HepG2 (cell line): ENCODE results near the gene MADCAM1. TPM values are rescaled to one million over a fixed set of nuclear protein-coding genes. Genes with fewer than 3 reads are reported as not detected.
A peak's percentile ranks its signal among the peaks of the same experiment; 100 is the strongest.

Source experiments
- ASH2L ChIP-seq: fragments of 300-600, 200-600 bp; sonication (generic); IDR thresholded peaks from 2 replicates; pipeline ENCODE4 v1.7.0; 2017; ENCODE audit warnings: low read depth, mild to moderate bottlenecking, moderate library complexity, mixed read lengths, low read length; ENCODE audit not compliant: insufficient read length
- CBFB ChIP-seq: sonication (generic); formaldehyde crosslinking; IDR thresholded peaks from 2 replicates; pipeline ENCODE4 v1.4.0; 2020; ENCODE audit warnings: missing genetic modification reagents
- EHMT2 ChIP-seq: fragments of 200-600 bp; sonication (generic); IDR thresholded peaks from 2 replicates; pipeline ENCODE4 v1.7.0; 2017; ENCODE audit warnings: antibody characterized with exemption, low read depth, low read length, borderline replicate concordance
- FIP1L1 ChIP-seq: fragments of 200-400 bp; formaldehyde crosslinking; IDR thresholded peaks from 2 replicates; pipeline ENCODE4 v1.6.1; 2018; ENCODE audit warnings: low read depth, mild to moderate bottlenecking, low read length, moderate library complexity, borderline replicate concordance; ENCODE audit not compliant: insufficient read depth
- MEIS2 ChIP-seq: sonication (generic); formaldehyde crosslinking; IDR thresholded peaks from 2 replicates; pipeline ENCODE4 v1.9.0; 2021; ENCODE audit warnings: mild to moderate bottlenecking, missing genetic modification reagents
- NAIF1 ChIP-seq: sonication (generic); formaldehyde crosslinking; IDR thresholded peaks from 2 replicates; pipeline ENCODE4 v1.5.0; 2020; ENCODE audit warnings: mild to moderate bottlenecking, missing genetic modification reagents, borderline replicate concordance
- NKX3-1 ChIP-seq: sonication (generic); formaldehyde crosslinking; IDR thresholded peaks from 2 replicates; pipeline ENCODE4 v1.5.0; 2020; ENCODE audit warnings: missing genetic modification reagents
- PHF20 ChIP-seq: sonication (generic); formaldehyde crosslinking; IDR thresholded peaks from 2 replicates; pipeline ENCODE4 v1.5.0; 2020; ENCODE audit warnings: mild to moderate bottlenecking, missing genetic modification reagents
- PITX1 ChIP-seq: sonication (generic); formaldehyde crosslinking; IDR thresholded peaks from 2 replicates; pipeline ENCODE4 v1.5.1; 2020; ENCODE audit warnings: mild to moderate bottlenecking, missing genetic modification reagents
- POGZ ChIP-seq: sonication (generic); formaldehyde crosslinking; IDR thresholded peaks from 2 replicates; pipeline ENCODE4 v1.4.0; 2020; ENCODE audit warnings: mild to moderate bottlenecking, missing genetic modification reagents
- RBAK ChIP-seq: sonication (generic); formaldehyde crosslinking; IDR thresholded peaks from 2 replicates; pipeline ENCODE4 v1.5.1; 2020; ENCODE audit warnings: mild to moderate bottlenecking, missing genetic modification reagents
- SETDB1 ChIP-seq: sonication (generic); formaldehyde crosslinking; IDR thresholded peaks from 2 replicates; pipeline ENCODE4 v1.5.1; 2020; ENCODE audit warnings: missing genetic modification reagents, mild to moderate bottlenecking, borderline replicate concordance
- SMAD1 ChIP-seq: sonication (generic); formaldehyde crosslinking; IDR thresholded peaks from 2 replicates; pipeline ENCODE4 v1.4.0; 2020; ENCODE audit warnings: missing genetic modification reagents, low read depth, mild to moderate bottlenecking, borderline replicate concordance
- SNAI1 ChIP-seq: sonication (generic); formaldehyde crosslinking; IDR thresholded peaks from 2 replicates; pipeline ENCODE4 v1.5.0; 2020; ENCODE audit warnings: mild to moderate bottlenecking, missing genetic modification reagents, borderline replicate concordance
- ZIK1 ChIP-seq: sonication (generic); formaldehyde crosslinking; IDR thresholded peaks from 2 replicates; pipeline ENCODE4 v1.5.0; 2020; ENCODE audit warnings: mild to moderate bottlenecking, low read depth, missing genetic modification reagents, borderline replicate concordance
- ZNF3 ChIP-seq: IDR thresholded peaks from 2 replicates; pipeline ENCODE4 v1.7.0; 2017; ENCODE audit warnings: inconsistent platforms
- ZNF543 ChIP-seq: sonication (generic); formaldehyde crosslinking; IDR thresholded peaks from 2 replicates; pipeline ENCODE4 v1.4.0; 2020; ENCODE audit warnings: mild to moderate bottlenecking, missing genetic modification reagents
- ZNF562 ChIP-seq: sonication (generic); formaldehyde crosslinking; IDR thresholded peaks from 2 replicates; pipeline ENCODE4 v1.8.0; 2022; ENCODE audit warnings: missing genetic modification reagents, borderline replicate concordance
- ZNF644 ChIP-seq: IDR thresholded peaks from 2 replicates; pipeline ENCODE4 v1.6.1; 2016; ENCODE audit warnings: low read depth
- ZNF878 ChIP-seq: sonication (generic); formaldehyde crosslinking; IDR thresholded peaks from 2 replicates; pipeline ENCODE4 v1.8.1; 2023; ENCODE audit warnings: mild to moderate bottlenecking, missing genetic modification reagents, moderate library complexity
- polyA plus RNA-seq, 8 experiments: library from polyadenylated mRNA; depleted of rRNA in 3 of 8; stranded (reverse) in 7 of 8; unstranded in 1 of 8; fragments of >200 nt; fragmentation: Illumina TruSeq in 4 of 8; extraction: Trizol in 4 of 8; gene quantifications; 2 replicates each; pipeline versions ENCODE4 v1.2.1 to v1.2.3, GENCODE V29; 2011 to 2016; ENCODE audit warnings: low read depth in 4 of 8, missing spikeins in 1 of 8, mixed read lengths in 1 of 8; ENCODE audit not compliant: insufficient read depth in 1 of 8
- total RNA-seq, 5 experiments: library from RNA; depleted of rRNA; stranded (reverse); fragments of >200 nt; fragmentation: Illumina TruSeq; extraction: Trizol; gene quantifications; 2 replicates each; pipeline ENCODE4 v1.2.3, GENCODE V29; 2016; ENCODE audit warnings: low read depth in 1 of 5
- TF ChIP-seq, protein P1 (sequence below): sonication (generic); formaldehyde crosslinking; IDR thresholded peaks from 2 replicates; pipeline ENCODE4 v1.4.0; 2020; ENCODE audit warnings: missing genetic modification reagents
- TF ChIP-seq, protein P2 (sequence below): sonication (generic); formaldehyde crosslinking; IDR thresholded peaks from 2 replicates; pipeline ENCODE4 v1.4.0; 2020; ENCODE audit warnings: missing genetic modification reagents, borderline replicate concordance
- TF ChIP-seq, protein P3 (sequence below): sonication (generic); formaldehyde crosslinking; IDR thresholded peaks from 2 replicates; pipeline ENCODE4 v1.5.0; 2020; ENCODE audit warnings: missing genetic modification reagents

Gene MADCAM1
- total and polyA plus RNA-seq, 2 of the 13 experiments (the other 11 are each of a cell fraction or from before 2014, with no cell fraction given): 0.29 to 0.33 TPM

DNA sequence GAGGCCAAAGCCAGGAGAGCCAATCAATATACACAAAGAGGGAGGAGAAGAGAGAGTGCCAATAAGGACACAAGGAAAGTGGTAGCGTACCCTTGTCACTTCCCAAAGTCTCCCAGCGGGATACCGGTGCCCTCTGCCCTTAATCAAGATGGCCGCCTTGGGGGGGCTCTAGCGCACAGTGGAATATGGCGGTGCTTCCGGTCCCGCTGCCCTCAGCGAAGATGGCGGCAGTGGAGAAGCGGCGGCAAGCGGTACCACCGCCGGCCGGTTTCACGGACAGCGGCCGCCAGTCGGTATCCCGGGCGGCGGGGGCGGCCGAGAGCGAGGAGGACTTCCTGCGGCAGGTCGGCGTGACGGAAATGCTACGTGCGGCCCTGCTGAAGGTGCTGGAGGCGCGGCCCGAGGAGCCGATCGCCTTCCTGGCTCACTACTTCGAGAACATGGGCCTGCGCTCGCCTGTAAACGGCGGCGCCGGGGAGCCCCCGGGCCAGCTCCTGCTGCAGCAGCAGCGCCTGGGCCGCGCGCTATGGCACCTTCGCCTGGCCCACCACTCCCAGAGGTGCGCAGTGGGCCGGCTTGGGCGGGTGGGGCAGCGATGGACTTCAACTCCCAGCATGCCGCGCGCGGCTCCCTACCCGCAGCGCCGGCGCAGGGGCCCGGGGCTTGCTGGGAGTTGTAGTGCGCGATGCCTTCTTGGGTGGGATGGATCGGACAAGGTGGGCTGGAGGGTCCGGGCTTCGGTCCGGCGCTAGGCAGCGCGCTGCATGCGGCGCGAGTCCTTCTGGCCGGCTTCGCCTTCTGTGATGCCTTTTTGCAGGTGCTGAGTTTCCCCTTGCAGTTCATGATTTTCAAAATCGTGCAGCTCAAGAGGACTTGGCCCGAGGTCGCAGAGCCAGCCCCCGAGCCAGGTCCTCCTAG lies 11.3 kb downstream of the MADCAM1 start, which contains the start of gene TPGS1 (continued):
- TF ChIP-seq SNAI1 (CRISPR knock-in tag) (peak; percentile 79; the same call in 1 of the 2 replicates), ZNF562 (CRISPR knock-in tag) (no peak), ZNF878 (CRISPR knock-in tag) (no peak), SMAD1 (CRISPR knock-in tag) (peak; percentile 63; the same call in 1 of the 2 replicates), CBFB (no peak), MEIS2 (no peak; the same call in 1 of the 2 replicates), PITX1 (0 out of 2 replicates have a peak, but pooled peaks have one; percentile 33), ZNF644 (CRISPR knock-in tag) (no peak), ZNF543 (CRISPR knock-in tag) (no peak), NAIF1 (no peak), FIP1L1 (no peak), SETDB1 (no peak), ASH2L (peak; percentile 91), ZIK1 (CRISPR knock-in tag) (no peak), RBAK (CRISPR knock-in tag) (no peak), NKX3-1 (CRISPR knock-in tag) (no peak), PHF20 (CRISPR knock-in tag) (peak; percentile 51), POGZ (no peak), ZNF3 (CRISPR knock-in tag) (no peak), EHMT2 (no peak; the same call in 1 of the 2 replicates)
- TF ChIP-seq, protein P1, sequence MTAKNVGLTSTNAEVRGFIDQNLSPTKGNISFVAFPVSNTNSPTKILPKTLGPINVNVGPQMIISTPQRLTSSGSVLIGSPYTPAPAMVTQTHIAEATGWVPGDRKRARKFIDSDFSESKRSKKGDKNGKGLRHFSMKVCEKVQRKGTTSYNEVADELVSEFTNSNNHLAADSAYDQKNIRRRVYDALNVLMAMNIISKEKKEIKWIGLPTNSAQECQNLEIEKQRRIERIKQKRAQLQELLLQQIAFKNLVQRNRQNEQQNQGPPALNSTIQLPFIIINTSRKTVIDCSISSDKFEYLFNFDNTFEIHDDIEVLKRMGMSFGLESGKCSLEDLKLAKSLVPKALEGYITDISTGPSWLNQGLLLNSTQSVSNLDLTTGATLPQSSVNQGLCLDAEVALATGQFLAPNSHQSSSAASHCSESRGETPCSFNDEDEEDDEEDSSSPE (CRISPR knock-in tag): no peak
- TF ChIP-seq, protein P2, sequence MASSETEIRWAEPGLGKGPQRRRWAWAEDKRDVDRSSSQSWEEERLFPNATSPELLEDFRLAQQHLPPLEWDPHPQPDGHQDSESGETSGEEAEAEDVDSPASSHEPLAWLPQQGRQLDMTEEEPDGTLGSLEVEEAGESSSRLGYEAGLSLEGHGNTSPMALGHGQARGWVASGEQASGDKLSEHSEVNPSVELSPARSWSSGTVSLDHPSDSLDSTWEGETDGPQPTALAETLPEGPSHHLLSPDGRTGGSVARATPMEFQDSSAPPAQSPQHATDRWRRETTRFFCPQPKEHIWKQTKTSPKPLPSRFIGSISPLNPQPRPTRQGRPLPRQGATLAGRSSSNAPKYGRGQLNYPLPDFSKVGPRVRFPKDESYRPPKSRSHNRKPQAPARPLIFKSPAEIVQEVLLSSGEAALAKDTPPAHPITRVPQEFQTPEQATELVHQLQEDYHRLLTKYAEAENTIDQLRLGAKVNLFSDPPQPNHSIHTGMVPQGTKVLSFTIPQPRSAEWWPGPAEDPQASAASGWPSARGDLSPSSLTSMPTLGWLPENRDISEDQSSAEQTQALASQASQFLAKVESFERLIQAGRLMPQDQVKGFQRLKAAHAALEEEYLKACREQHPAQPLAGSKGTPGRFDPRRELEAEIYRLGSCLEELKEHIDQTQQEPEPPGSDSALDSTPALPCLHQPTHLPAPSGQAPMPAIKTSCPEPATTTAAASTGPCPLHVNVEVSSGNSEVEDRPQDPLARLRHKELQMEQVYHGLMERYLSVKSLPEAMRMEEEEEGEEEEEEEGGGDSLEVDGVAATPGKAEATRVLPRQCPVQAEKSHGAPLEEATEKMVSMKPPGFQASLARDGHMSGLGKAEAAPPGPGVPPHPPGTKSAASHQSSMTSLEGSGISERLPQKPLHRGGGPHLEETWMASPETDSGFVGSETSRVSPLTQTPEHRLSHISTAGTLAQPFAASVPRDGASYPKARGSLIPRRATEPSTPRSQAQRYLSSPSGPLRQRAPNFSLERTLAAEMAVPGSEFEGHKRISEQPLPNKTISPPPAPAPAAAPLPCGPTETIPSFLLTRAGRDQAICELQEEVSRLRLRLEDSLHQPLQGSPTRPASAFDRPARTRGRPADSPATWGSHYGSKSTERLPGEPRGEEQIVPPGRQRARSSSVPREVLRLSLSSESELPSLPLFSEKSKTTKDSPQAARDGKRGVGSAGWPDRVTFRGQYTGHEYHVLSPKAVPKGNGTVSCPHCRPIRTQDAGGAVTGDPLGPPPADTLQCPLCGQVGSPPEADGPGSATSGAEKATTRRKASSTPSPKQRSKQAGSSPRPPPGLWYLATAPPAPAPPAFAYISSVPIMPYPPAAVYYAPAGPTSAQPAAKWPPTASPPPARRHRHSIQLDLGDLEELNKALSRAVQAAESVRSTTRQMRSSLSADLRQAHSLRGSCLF (CRISPR knock-in tag): no peak; the same call in 1 of the 2 replicates
- TF ChIP-seq, protein P3, sequence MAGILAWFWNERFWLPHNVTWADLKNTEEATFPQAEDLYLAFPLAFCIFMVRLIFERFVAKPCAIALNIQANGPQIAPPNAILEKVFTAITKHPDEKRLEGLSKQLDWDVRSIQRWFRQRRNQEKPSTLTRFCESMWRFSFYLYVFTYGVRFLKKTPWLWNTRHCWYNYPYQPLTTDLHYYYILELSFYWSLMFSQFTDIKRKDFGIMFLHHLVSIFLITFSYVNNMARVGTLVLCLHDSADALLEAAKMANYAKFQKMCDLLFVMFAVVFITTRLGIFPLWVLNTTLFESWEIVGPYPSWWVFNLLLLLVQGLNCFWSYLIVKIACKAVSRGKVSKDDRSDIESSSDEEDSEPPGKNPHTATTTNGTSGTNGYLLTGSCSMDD (CRISPR knock-in tag): no peak
